Neural progenitor cell (in vitro differentiated cells): ENCODE measurements around the gene ULK4. TPM values are rescaled to one million over a fixed set of nuclear protein-coding genes. Genes with fewer than 3 reads are reported as not detected.

Experiments
- DNase-seq: peaks from one replicate; pipeline ENCODE4 v3.0.0-alpha.2; 2016; ENCODE audit warnings: low spot score
- H2AFZ ChIP-seq: fragments of 200-600 bp; sonication (generic); replicated peaks from 2 replicates; pipeline ENCODE4 v1.6.1; 2016; ENCODE audit warnings: antibody characterized with exemption
- H3F3A ChIP-seq: fragments of 200-600 bp; sonication (generic); 2 replicates; pipeline ENCODE4 v1.6.1; 2016; ENCODE audit warnings: antibody characterized with exemption, low read depth
- H3K27ac ChIP-seq: fragments of 200-600 bp; sonication (generic); 2 replicates; pipeline ENCODE4 v1.5.1; 2016; ENCODE audit warnings: mild to moderate bottlenecking
- H3K27me3 ChIP-seq: fragments of 200-600 bp; sonication (generic); 2 replicates; pipeline ENCODE4 v1.6.1; 2016; ENCODE audit warnings: mild to moderate bottlenecking, moderate library complexity
- H3K36me3 ChIP-seq: fragments of 200-600 bp; sonication (generic); 2 replicates; pipeline ENCODE4 v1.5.1; 2016
- H3K4me1 ChIP-seq: fragments of 200-600 bp; sonication (generic); 2 replicates; pipeline ENCODE4 v1.6.1; 2016; ENCODE audit warnings: mixed run types
- H3K4me2 ChIP-seq: fragments of 200-600 bp; sonication (generic); 2 replicates; pipeline ENCODE4 v1.6.1; 2016
- H3K4me3 ChIP-seq: fragments of 200-600 bp; sonication (generic); 2 replicates; pipeline ENCODE4 v1.5.1; 2016
- H3K79me2 ChIP-seq: fragments of 200-600 bp; sonication (generic); 2 replicates; pipeline ENCODE4 v1.6.1; 2016; ENCODE audit warnings: low read depth
- H3K9ac ChIP-seq: fragments of 200-600 bp; sonication (generic); 2 replicates; pipeline ENCODE4 v1.6.1; 2016
- H3K9me3 ChIP-seq: fragments of 200-600 bp; sonication (generic); 2 replicates; pipeline ENCODE4 v1.5.1; 2016; ENCODE audit warnings: low read depth
- H4K20me1 ChIP-seq: fragments of 200-600 bp; sonication (generic); 2 replicates; pipeline ENCODE4 v1.6.1; 2016; ENCODE audit warnings: low read depth
- H3K27ac Mint-ChIP-seq: 3 replicates; pipeline ENCODE4 v1.8.0; 2021; ENCODE audit warnings: mixed read lengths
- H3K27me3 Mint-ChIP-seq: 2 replicates; pipeline ENCODE4 v1.8.0; 2022; ENCODE audit warnings: low read depth, mild to moderate bottlenecking, inconsistent platforms, moderate library complexity, mixed read lengths; ENCODE audit not compliant: insufficient read depth
- H3K36me3 Mint-ChIP-seq: 3 replicates; pipeline ENCODE4 v1.8.0; 2021; ENCODE audit warnings: mixed read lengths
- H3K4me1 Mint-ChIP-seq: 3 replicates; pipeline ENCODE4 v1.8.0; 2021; ENCODE audit warnings: mixed read lengths
- H3K4me3 Mint-ChIP-seq: 3 replicates; pipeline ENCODE4 v1.8.0; 2021; ENCODE audit warnings: mild to moderate bottlenecking, moderate library complexity, mixed read lengths
- H3K9me3 Mint-ChIP-seq: 3 replicates; pipeline ENCODE4 v1.8.0; 2020; ENCODE audit warnings: mixed read lengths
- EZH2 ChIP-seq: fragments of 200-600 bp; sonication (generic); IDR thresholded peaks from 2 replicates; pipeline ENCODE4 v1.6.1; 2017; ENCODE audit warnings: antibody characterized with exemption, mild to moderate bottlenecking, moderate library complexity
- EZH2phosphoT487 ChIP-seq: fragments of 200-600 bp; sonication (generic); IDR thresholded peaks from 2 replicates; pipeline ENCODE4 v1.6.1; 2017; ENCODE audit warnings: antibody characterized with exemption
- total RNA-seq: library from RNA; depleted of rRNA; stranded (reverse); fragments of >200 nt; gene quantifications from 2 replicates; pipeline ENCODE4 v1.2.3, GENCODE V29; 2015; ENCODE audit warnings: low replicate concordance
- TF ChIP-seq, protein P1 (sequence below): fragments of 200-600 bp; sonication (generic); IDR thresholded peaks from 2 replicates; pipeline ENCODE4 v1.5.1; 2017; ENCODE audit warnings: antibody characterized with exemption, mild to moderate bottlenecking

Gene ULK4
- total RNA-seq, 1 donor from 2014 or later, result 33.0 TPM

DNA sequence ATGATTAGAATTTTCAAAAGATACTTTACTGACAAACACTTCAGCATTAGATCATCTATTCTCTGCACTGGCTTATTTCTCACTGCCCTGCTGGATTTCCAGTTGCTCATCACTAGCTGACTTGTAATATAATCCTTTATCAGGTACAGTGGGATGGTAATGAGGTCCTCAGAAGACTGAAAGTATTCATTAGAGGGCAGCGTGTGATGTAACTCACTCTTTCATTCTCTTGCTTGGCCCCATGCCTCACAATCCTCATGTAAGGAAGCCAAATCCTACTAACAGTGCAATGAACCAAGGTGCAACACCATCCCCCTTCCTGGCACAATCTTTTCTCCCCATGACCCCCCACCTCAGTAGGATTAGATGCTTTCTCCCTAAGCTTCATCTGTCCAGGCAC is 472.7 kb downstream of the ULK4 start:
- H4K20me1 ChIP-seq, result no peaks in the 10 kb centered on the region
- no peak overlapping the region for H3K9ac ChIP-seq
- no peak overlapping the region for H3K27ac ChIP-seq
- no peaks in the 10 kb centered on the region for H3K79me2 ChIP-seq
- peak overlapping the region; percentile 44 for H3K4me2 ChIP-seq
- no peak for TF ChIP-seq EZH2phosphoT487
- TF ChIP-seq, protein P1, sequence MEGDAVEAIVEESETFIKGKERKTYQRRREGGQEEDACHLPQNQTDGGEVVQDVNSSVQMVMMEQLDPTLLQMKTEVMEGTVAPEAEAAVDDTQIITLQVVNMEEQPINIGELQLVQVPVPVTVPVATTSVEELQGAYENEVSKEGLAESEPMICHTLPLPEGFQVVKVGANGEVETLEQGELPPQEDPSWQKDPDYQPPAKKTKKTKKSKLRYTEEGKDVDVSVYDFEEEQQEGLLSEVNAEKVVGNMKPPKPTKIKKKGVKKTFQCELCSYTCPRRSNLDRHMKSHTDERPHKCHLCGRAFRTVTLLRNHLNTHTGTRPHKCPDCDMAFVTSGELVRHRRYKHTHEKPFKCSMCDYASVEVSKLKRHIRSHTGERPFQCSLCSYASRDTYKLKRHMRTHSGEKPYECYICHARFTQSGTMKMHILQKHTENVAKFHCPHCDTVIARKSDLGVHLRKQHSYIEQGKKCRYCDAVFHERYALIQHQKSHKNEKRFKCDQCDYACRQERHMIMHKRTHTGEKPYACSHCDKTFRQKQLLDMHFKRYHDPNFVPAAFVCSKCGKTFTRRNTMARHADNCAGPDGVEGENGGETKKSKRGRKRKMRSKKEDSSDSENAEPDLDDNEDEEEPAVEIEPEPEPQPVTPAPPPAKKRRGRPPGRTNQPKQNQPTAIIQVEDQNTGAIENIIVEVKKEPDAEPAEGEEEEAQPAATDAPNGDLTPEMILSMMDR, result no peak
- no peak for TF ChIP-seq EZH2
- H3K36me3 ChIP-seq, result no peaks in the 10 kb centered on the region
- no peak overlapping the region for H3K4me3 ChIP-seq
- Mint-ChIP-seq H3K4me3 (no peak overlapping the region), H3K9me3 (no peaks in the 10 kb centered on the region), H3K4me1 (no peaks in the 10 kb centered on the region), H3K27ac (no peak overlapping the region), H3K36me3 (no peaks in the 10 kb centered on the region), H3K27me3 (no peaks in the 10 kb centered on the region)
- DNase-seq, result no peak
- no peaks in the 10 kb centered on the region for H3F3A ChIP-seq
- H3K9me3 ChIP-seq, result no peaks in the 10 kb centered on the region
- no peak overlapping the region for H2AFZ ChIP-seq
- no peaks in the 10 kb centered on the region for H3K27me3 ChIP-seq
- H3K4me1 ChIP-seq, result peaks cover 11% of the 10 kb centered on the region

- Histone ChIP-seq H3K9ac (no peak overlapping the region), H3K79me2 (no peaks in the 10 kb centered on the region), H3K4me2 (no peak overlapping the region), H3K36me3 (no peaks in the 10 kb centered on the region), H3F3A (no peaks in the 10 kb centered on the region), H3K27ac (no peak overlapping the region), H3K27me3 (no peaks in the 10 kb centered on the region), H2AFZ (no peak overlapping the region), H3K9me3 (no peaks in the 10 kb centered on the region), H3K4me1 (peaks cover 11% of the 10 kb centered on the region), H3K4me3 (no peak overlapping the region), H4K20me1 (no peaks in the 10 kb centered on the region)
- Mint-ChIP-seq H3K27me3 (no peaks in the 10 kb centered on the region), H3K4me3 (no peak overlapping the region), H3K4me1 (no peaks in the 10 kb centered on the region), H3K27ac (no peak overlapping the region), H3K36me3 (no peaks in the 10 kb centered on the region), H3K9me3 (no peaks in the 10 kb centered on the region)
- TF ChIP-seq EZH2, result no peak
- TF ChIP-seq EZH2phosphoT487, result no peak
- TF ChIP-seq, protein P1, result no peak
- DNase-seq, result no peak
Measured at GRCh38 chr3:41488501-41488900, 473.4 kb downstream of the ULK4 start.

DNA sequence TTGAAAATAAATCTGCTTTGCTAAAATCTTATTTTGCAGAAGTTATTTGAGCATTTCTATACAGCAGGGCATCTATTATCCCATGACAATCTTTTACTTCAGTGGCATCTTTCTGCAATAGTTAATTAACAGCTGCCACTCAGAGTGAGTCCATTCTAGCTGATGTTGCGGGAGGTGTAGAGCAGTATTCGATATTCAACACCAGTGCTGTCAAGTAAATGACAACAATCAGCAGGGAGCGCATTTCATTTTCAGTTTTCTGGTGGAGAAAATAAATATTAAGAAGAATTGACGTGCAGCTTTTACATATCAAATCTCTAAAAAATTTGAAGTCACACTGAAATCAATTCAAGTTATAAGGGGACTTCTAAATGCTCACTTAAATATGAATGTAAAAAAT is 476.4 kb downstream of the ULK4 start:
- no peak overlapping the region for H3K27ac Mint-ChIP-seq
- no peaks in the 10 kb centered on the region for H3K36me3 Mint-ChIP-seq
- no peak for DNase-seq
- H2AFZ ChIP-seq, result no peak overlapping the region
- H3K9ac ChIP-seq, result no peak overlapping the region
- H3K9me3 ChIP-seq, result no peaks in the 10 kb centered on the region
- no peaks in the 10 kb centered on the region for H3K27me3 ChIP-seq
- H3K27me3 Mint-ChIP-seq, result no peaks in the 10 kb centered on the region
- H3K79me2 ChIP-seq, result no peaks in the 10 kb centered on the region
- no peak overlapping the region for H3K4me3 ChIP-seq
- no peak overlapping the region for H3K4me3 Mint-ChIP-seq
- no peaks in the 10 kb centered on the region for H3K9me3 Mint-ChIP-seq
- no peaks in the 10 kb centered on the region for H4K20me1 ChIP-seq
- no peak overlapping the region for H3K27ac ChIP-seq
- H3K4me1 Mint-ChIP-seq, result no peaks in the 10 kb centered on the region
- TF ChIP-seq EZH2phosphoT487 (no peak), EZH2 (no peak)
- TF ChIP-seq, protein P1, result no peak
- no peaks in the 10 kb centered on the region for H3F3A ChIP-seq
- H3K36me3 ChIP-seq, result no peaks in the 10 kb centered on the region
- no peak overlapping the region for H3K4me2 ChIP-seq
- H3K4me1 ChIP-seq, result peaks cover 21% of the 10 kb centered on the region
